ENCODE measurements around the gene ZYG11A. TPM values are rescaled to one million over a fixed set of nuclear protein-coding genes. Genes with fewer than 3 reads are reported as not detected.
"Not testable (repeated sequence)": the region's sequence is repeated elsewhere in the genome, so short reads cannot be mapped to it uniquely, and the experiment has no call there.

ZYG11A gene
- not detected for total RNA-seq
- under 1 TPM in 1 of 2 donors, not detected in 1; 0.03 TPM for polyA plus RNA-seq

- Mint-ChIP-seq H3K27ac (peak within 1 kb of the TSS in 3 of 7 donors; percentile 43 to 79 (median 44)), H3K36me3 (no peaks in the 10 kb centered on the region), H3K9me3 (peaks cover 0 to 3% (median 0%) of the 10 kb centered on the region in 8 donors), H3K27me3 (peaks cover 7 to 20% of the 10 kb centered on the region in 2 donors), H3K4me3 (peak within 1 kb of the TSS; percentile 59 to 79 (median 78)), H3K4me1 (peaks cover 2 to 6% (median 4%) of the 10 kb centered on the region in 4 donors)
- Histone ChIP-seq H3K27ac (ENCODE audit: low read depth, low read length) (no peak within 1 kb of the TSS), H3K27me3 (ENCODE audit: insufficient read depth, low read length) (peaks cover 4% of the 10 kb centered on the region), H3K9me3 (ENCODE audit: control insufficient read depth in 1 of 2, low read length in 2 of 2) (no peaks in the 10 kb centered on the region), H3K4me1 (ENCODE audit: insufficient read depth, low read length) (peaks cover 7% of the 10 kb centered on the region), H3K36me3 (ENCODE audit: insufficient read depth, low read length) (no peaks in the 10 kb centered on the region), H3K4me3 (ENCODE audit: low read length in 2 of 2) (peak within 1 kb of the TSS; percentile 48 to 52)
- intact Hi-C loops (cut with micrococcal nuclease): no loop called here
- POLR2A ChIA-PET (ENCODE audit: partially characterized antibody): interaction anchor here (1.6 kb wide), 1 partner anchor 79 kb away, joined by 8 read pairs; the partner anchor contains the start of gene ECHDC2
- peak; percentile 75 to 81 (median 76) for DNase-seq
- CTCF ChIA-PET (ENCODE audit: partially characterized antibody): interaction anchor here (1.3 kb wide), 1 partner anchor 21 kb away, joined by 3 read pairs; no protein-coding TSS in a partner anchor
Observed at GRCh38 chr1:52842643-52843310, at the start of gene ZYG11A. ZYG11A (plus strand) TSS chr1:52842760; CDS start chr1:52842884, 124 bp downstream.

GRCh38 chr1:52793717-52794116, 48.8 kb upstream of the ZYG11A start:
- H3K4me3 ChIP-seq (ENCODE audit: low read length in 2 of 2); H3K27me3 Mint-ChIP-seq; DNase-seq; H3K27ac ChIP-seq (ENCODE audit: low read depth, low read length); H3K9me3 Mint-ChIP-seq; CTCF ChIA-PET (ENCODE audit: partially characterized antibody); H3K4me1 Mint-ChIP-seq; H3K4me3 Mint-ChIP-seq; POLR2A ChIA-PET (ENCODE audit: partially characterized antibody); H3K27me3 ChIP-seq (ENCODE audit: insufficient read depth, low read length); H3K9me3 ChIP-seq (ENCODE audit: control insufficient read depth in 1 of 2, low read length in 2 of 2); intact Hi-C loops (cut with micrococcal nuclease); H3K4me1 ChIP-seq (ENCODE audit: insufficient read depth, low read length): not testable (repeated sequence)
- Mint-ChIP-seq H3K36me3 (peaks cover 19 to 54% of the 10 kb centered on the region in 2 donors), H3K27ac (peak overlapping the region in 3 of 7 donors; percentile 64 to 70 (median 65))
- peaks cover 12% of the 10 kb centered on the region for H3K36me3 ChIP-seq (ENCODE audit: insufficient read depth, low read length)

GRCh38 chr1:52795464-52795863, 47.1 kb upstream of the ZYG11A start:
- ChIA-PET POLR2A (ENCODE audit: partially characterized antibody) (no interaction called here), CTCF (ENCODE audit: partially characterized antibody) (no interaction called here)
- H3K36me3 Mint-ChIP-seq: peaks cover 16 to 40% of the 10 kb centered on the region in 2 donors
- intact Hi-C loops (cut with micrococcal nuclease): no loop called here
- no peaks in the 10 kb centered on the region for H3K27me3 Mint-ChIP-seq
- Histone ChIP-seq H3K27me3 (ENCODE audit: insufficient read depth, low read length) (no peaks in the 10 kb centered on the region), H3K9me3 (ENCODE audit: control insufficient read depth in 1 of 2, low read length in 2 of 2) (no peaks in the 10 kb centered on the region), H3K4me3 (ENCODE audit: low read length in 2 of 2) (no peak overlapping the region), H3K4me1 (ENCODE audit: insufficient read depth, low read length) (no peaks in the 10 kb centered on the region), H3K36me3 (ENCODE audit: insufficient read depth, low read length) (peaks cover 12% of the 10 kb centered on the region), H3K27ac (ENCODE audit: low read depth, low read length) (no peak overlapping the region)
- no peak overlapping the region for H3K4me3 Mint-ChIP-seq
- H3K9me3 Mint-ChIP-seq: no peaks in the 10 kb centered on the region
- no peaks in the 10 kb centered on the region for H3K4me1 Mint-ChIP-seq
- H3K27ac Mint-ChIP-seq: peak overlapping the region in 2 of 7 donors; percentile 9 to 31
- no peak for DNase-seq

GRCh38 chr1:52798331-52798730, 44.2 kb upstream of the ZYG11A start:
- Histone ChIP-seq H3K27ac (ENCODE audit: low read depth, low read length) (no peak overlapping the region), H3K36me3 (ENCODE audit: insufficient read depth, low read length) (peaks cover 6% of the 10 kb centered on the region), H3K9me3 (ENCODE audit: control insufficient read depth in 1 of 2, low read length in 2 of 2) (no peaks in the 10 kb centered on the region), H3K4me1 (ENCODE audit: insufficient read depth, low read length) (no peaks in the 10 kb centered on the region), H3K4me3 (ENCODE audit: low read length in 2 of 2) (no peak overlapping the region), H3K27me3 (ENCODE audit: insufficient read depth, low read length) (no peaks in the 10 kb centered on the region)
- H3K4me1 Mint-ChIP-seq: no peaks in the 10 kb centered on the region
- intact Hi-C loops (cut with micrococcal nuclease): no loop called here
- peaks cover 16 to 36% of the 10 kb centered on the region in 2 donors for H3K36me3 Mint-ChIP-seq
- H3K27ac Mint-ChIP-seq: no peak overlapping the region
- ChIA-PET POLR2A (ENCODE audit: partially characterized antibody) (interaction anchor here (0.6 kb wide), 1 partner anchor 544 kb away, joined by 3 read pairs; no protein-coding TSS in a partner anchor), CTCF (ENCODE audit: partially characterized antibody) (no interaction called here)
- H3K27me3 Mint-ChIP-seq: no peaks in the 10 kb centered on the region
- DNase-seq: no peak
- H3K9me3 Mint-ChIP-seq: no peaks in the 10 kb centered on the region
- no peak overlapping the region for H3K4me3 Mint-ChIP-seq

GRCh38 chr1:52801011-52801410, 41.5 kb upstream of the ZYG11A start:
- POLR2A ChIA-PET (ENCODE audit: partially characterized antibody): no interaction called here
- no peak for DNase-seq
- Histone ChIP-seq H3K4me3 (ENCODE audit: low read length in 2 of 2) (no peak overlapping the region), H3K9me3 (ENCODE audit: control insufficient read depth in 1 of 2, low read length in 2 of 2) (no peaks in the 10 kb centered on the region), H3K4me1 (ENCODE audit: insufficient read depth, low read length) (no peaks in the 10 kb centered on the region), H3K36me3 (ENCODE audit: insufficient read depth, low read length) (peaks cover 6% of the 10 kb centered on the region), H3K27ac (ENCODE audit: low read depth, low read length) (no peak overlapping the region), H3K27me3 (ENCODE audit: insufficient read depth, low read length) (no peaks in the 10 kb centered on the region)
- Mint-ChIP-seq H3K4me3 (no peak overlapping the region), H3K4me1 (no peaks in the 10 kb centered on the region), H3K27me3 (no peaks in the 10 kb centered on the region), H3K27ac (peak overlapping the region in 1 of 7 donors; percentile 29), H3K9me3 (no peaks in the 10 kb centered on the region), H3K36me3 (peaks cover 5 to 21% of the 10 kb centered on the region in 2 donors)
- intact Hi-C loops (cut with micrococcal nuclease): no loop called here
- CTCF ChIA-PET (ENCODE audit: partially characterized antibody): no interaction called here

- intact Hi-C loops (cut with micrococcal nuclease); H3K4me1 ChIP-seq (ENCODE audit: insufficient read depth, low read length); H3K27me3 ChIP-seq (ENCODE audit: insufficient read depth, low read length); H3K4me3 Mint-ChIP-seq; H3K36me3 ChIP-seq (ENCODE audit: insufficient read depth, low read length); POLR2A ChIA-PET (ENCODE audit: partially characterized antibody); H3K4me1 Mint-ChIP-seq; H3K4me3 ChIP-seq (ENCODE audit: low read length in 2 of 2); DNase-seq; H3K9me3 ChIP-seq (ENCODE audit: control insufficient read depth in 1 of 2, low read length in 2 of 2); CTCF ChIA-PET (ENCODE audit: partially characterized antibody); H3K27ac Mint-ChIP-seq; H3K27me3 Mint-ChIP-seq; H3K27ac ChIP-seq (ENCODE audit: low read depth, low read length); H3K9me3 Mint-ChIP-seq: not testable (repeated sequence)
- peaks cover 4 to 19% of the 10 kb centered on the region in 2 donors for H3K36me3 Mint-ChIP-seq
Observed at GRCh38 chr1:52804083-52804482, 38.5 kb upstream of the ZYG11A start.

GRCh38 chr1:52814465-52814864, 28.1 kb upstream of the ZYG11A start:
- H3K27me3 Mint-ChIP-seq: no peaks in the 10 kb centered on the region
- Histone ChIP-seq H3K9me3 (ENCODE audit: control insufficient read depth in 1 of 2, low read length in 2 of 2) (no peaks in the 10 kb centered on the region), H3K27ac (ENCODE audit: low read depth, low read length) (no peak overlapping the region), H3K4me3 (ENCODE audit: low read length in 2 of 2) (no peak overlapping the region), H3K27me3 (ENCODE audit: insufficient read depth, low read length) (no peaks in the 10 kb centered on the region), H3K36me3 (ENCODE audit: insufficient read depth, low read length) (peaks cover 11% of the 10 kb centered on the region), H3K4me1 (ENCODE audit: insufficient read depth, low read length) (no peaks in the 10 kb centered on the region)
- H3K27ac Mint-ChIP-seq: peak overlapping the region in 1 of 7 donors; percentile 3
- H3K4me1 Mint-ChIP-seq: no peaks in the 10 kb centered on the region
- H3K9me3 Mint-ChIP-seq: no peaks in the 10 kb centered on the region
- ChIA-PET CTCF (ENCODE audit: partially characterized antibody) (no interaction called here), POLR2A (ENCODE audit: partially characterized antibody) (no interaction called here)
- intact Hi-C loops (cut with micrococcal nuclease): no loop called here
- H3K36me3 Mint-ChIP-seq: peaks cover 26 to 56% of the 10 kb centered on the region in 2 donors
- H3K4me3 Mint-ChIP-seq: no peak overlapping the region
- no peak for DNase-seq
